ENCODE results near the gene WFS1. TPM values are rescaled to one million over a fixed set of nuclear protein-coding genes. Genes with fewer than 3 reads are reported as not detected.

Gene WFS1
- total RNA-seq, 1 donor from 2014 or later = 26.0 TPM

DNA sequence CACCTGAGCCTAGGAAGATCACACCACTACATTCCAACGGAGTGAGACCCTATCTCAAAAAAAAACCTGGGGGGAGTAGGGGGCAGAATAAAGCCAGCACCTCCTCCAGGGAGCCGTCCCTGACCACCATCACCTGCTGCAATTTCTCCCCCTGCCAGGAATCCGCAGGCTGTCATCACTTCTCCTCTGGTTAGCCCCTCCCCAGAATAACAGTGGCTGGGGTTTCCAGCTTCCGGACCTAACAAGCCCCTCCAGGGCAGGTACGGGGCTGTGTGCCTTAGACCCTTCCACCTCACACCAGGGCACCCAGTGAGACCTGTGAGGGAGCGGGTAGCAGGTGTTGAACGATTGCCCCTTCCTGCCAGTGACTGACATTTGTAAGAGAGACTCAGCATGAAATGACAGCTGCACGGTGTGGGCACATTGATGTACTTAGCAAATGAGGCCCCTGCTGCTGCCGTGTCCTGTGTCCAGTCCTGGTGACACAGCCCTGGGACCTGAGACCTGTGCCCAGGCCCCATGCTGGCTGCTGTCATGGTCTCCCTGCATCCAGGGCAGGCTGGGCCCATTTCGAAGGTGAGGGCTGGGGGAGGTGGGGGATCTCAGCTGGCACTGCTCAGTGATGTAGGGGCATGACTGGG lies 6.7 kb upstream of the WFS1 start:
- peaks cover 6% of the 10 kb centered on the region for H3K27me3 ChIP-seq (ENCODE audit: control insufficient read depth, insufficient read depth, low read length)
- no peak overlapping the region for H3K4me3 ChIP-seq (ENCODE audit: low read depth, low read length)
- no peaks in the 10 kb centered on the region for H3K36me3 ChIP-seq (ENCODE audit: control insufficient read depth, insufficient read depth, low read length)
- TF ChIP-seq, protein P1, sequence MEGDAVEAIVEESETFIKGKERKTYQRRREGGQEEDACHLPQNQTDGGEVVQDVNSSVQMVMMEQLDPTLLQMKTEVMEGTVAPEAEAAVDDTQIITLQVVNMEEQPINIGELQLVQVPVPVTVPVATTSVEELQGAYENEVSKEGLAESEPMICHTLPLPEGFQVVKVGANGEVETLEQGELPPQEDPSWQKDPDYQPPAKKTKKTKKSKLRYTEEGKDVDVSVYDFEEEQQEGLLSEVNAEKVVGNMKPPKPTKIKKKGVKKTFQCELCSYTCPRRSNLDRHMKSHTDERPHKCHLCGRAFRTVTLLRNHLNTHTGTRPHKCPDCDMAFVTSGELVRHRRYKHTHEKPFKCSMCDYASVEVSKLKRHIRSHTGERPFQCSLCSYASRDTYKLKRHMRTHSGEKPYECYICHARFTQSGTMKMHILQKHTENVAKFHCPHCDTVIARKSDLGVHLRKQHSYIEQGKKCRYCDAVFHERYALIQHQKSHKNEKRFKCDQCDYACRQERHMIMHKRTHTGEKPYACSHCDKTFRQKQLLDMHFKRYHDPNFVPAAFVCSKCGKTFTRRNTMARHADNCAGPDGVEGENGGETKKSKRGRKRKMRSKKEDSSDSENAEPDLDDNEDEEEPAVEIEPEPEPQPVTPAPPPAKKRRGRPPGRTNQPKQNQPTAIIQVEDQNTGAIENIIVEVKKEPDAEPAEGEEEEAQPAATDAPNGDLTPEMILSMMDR (IDR thresholded peaks at IDR 0.05; ENCODE audit: insufficient read depth, low read length, poor library complexity, severe bottlenecking) = no peak
- DNase-seq (ENCODE audit: low read depth) = no peak

DNA sequence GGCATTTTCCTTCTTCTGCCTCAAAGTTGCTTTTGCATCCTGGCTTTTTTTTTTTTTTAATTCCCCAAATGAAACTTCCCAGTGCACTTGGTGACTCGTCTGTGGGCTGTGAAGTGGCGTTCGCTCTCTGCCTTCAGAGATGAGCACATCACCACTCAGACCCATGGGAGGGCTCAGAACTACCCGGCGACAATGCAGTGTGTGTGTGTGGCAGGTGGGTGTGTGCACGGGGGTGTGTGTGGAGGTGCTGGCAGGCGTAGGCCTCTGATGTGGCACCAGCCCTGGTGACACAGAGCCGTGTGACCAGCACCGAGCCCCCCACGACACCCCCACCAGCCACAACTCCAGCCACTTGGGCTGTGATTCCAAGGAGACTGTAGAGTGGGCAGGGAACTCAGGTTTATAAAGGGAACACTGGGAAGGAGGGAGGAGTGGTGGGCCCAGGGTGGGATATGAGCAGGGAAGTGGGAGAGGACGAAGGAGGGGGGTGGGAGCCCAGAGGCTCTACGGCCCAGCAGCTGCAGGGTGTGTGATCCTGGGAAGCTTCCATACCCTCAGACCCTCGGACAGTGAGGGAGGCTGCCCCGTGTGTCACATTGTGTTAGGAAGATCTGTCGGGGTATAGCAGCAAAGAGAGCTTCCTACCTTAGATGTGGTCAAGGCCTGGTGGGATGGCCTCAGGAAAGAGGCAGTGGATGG lies 6.0 kb upstream of the WFS1 start:
- TF ChIP-seq, protein P1 (IDR thresholded peaks at IDR 0.05; ENCODE audit: insufficient read depth, low read length, poor library complexity, severe bottlenecking) = no peak

DNA sequence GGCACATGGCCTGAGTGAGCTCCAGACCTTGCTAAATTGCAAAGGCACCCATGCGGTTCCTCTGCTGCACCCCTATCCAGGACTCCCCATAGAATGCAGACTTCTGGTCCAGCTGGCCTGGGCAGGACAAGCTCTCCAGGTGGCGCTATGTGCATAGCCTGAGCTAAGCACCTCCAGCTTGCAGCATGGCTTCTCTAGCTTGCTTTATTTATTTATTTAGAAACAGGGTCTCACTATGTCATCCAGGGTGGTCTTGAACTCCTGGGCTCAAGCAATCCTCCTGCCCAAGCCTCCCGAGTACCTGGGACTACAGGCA lies 5.5 kb upstream of the WFS1 start:
- H3K36me3 ChIP-seq (ENCODE audit: control insufficient read depth, insufficient read depth, low read length) = no peaks in the 10 kb centered on the region
- TF ChIP-seq, protein P1 (IDR thresholded peaks at IDR 0.05; ENCODE audit: insufficient read depth, low read length, poor library complexity, severe bottlenecking) = peak; percentile 63
- peaks cover 6% of the 10 kb centered on the region for H3K27me3 ChIP-seq (ENCODE audit: control insufficient read depth, insufficient read depth, low read length)
- DNase-seq (ENCODE audit: low read depth) = no peak
- H3K4me3 ChIP-seq (ENCODE audit: low read depth, low read length) = no peak overlapping the region

More for the DNA sequence above, 6.0 kb upstream of the WFS1 start:
- Histone ChIP-seq H3K36me3 (ENCODE audit: control insufficient read depth, insufficient read depth, low read length) (no peaks in the 10 kb centered on the region), H3K4me3 (ENCODE audit: low read depth, low read length) (no peak overlapping the region), H3K27me3 (ENCODE audit: control insufficient read depth, insufficient read depth, low read length) (peaks cover 6% of the 10 kb centered on the region)
- no peak for DNase-seq (ENCODE audit: low read depth)

DNA sequence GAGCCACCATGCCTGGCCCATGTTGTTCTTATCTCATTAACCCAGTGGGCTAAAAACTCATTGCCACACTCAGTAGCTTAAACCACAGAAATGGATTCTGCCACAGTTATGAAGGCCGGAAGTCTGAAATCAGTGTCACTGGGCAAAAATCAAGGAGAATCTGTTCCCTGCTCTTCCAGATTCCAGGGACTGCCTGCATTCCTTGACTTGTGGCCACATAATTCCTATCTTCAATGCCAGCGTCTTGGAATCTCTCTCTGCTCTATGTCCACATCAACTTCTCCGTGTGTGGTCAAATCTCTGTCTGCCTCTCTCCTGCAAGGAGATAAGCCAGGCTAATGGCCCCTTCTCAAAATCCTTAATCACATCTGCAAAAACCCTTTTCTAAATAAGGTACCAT lies 4.1 kb upstream of the WFS1 start:
- H3K36me3 ChIP-seq (ENCODE audit: control insufficient read depth, insufficient read depth, low read length) = no peaks in the 10 kb centered on the region
- no peak overlapping the region for H3K4me3 ChIP-seq (ENCODE audit: low read depth, low read length)
- no peak for DNase-seq (ENCODE audit: low read depth)
- peaks cover 6% of the 10 kb centered on the region for H3K27me3 ChIP-seq (ENCODE audit: control insufficient read depth, insufficient read depth, low read length)
- TF ChIP-seq, protein P1 (IDR thresholded peaks at IDR 0.05; ENCODE audit: insufficient read depth, low read length, poor library complexity, severe bottlenecking) = no peak

DNA sequence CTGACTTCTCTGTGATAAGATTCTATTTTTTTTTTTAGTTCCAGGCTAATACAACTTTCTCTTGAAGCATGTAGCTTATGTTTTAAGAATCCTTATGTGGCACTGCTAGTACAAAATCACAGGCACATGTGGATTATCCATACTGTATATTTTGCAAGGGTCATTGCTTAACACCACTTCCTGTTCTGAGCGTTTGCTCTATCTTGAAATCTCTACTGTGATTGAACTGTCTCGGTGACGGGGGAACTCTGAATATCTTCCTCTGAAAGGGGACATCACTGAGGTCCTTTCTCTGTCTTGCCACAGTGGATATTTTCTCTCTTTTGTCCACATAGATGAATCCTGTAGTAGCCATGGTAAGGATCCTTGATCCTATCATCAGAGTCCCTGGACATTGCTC lies 2.1 kb upstream of the WFS1 start:
- no peak for DNase-seq (ENCODE audit: low read depth)
- Histone ChIP-seq H3K27me3 (ENCODE audit: control insufficient read depth, insufficient read depth, low read length) (no peaks in the 10 kb centered on the region), H3K4me3 (ENCODE audit: low read depth, low read length) (no peak overlapping the region), H3K36me3 (ENCODE audit: control insufficient read depth, insufficient read depth, low read length) (no peaks in the 10 kb centered on the region)
- TF ChIP-seq, protein P1 (IDR thresholded peaks at IDR 0.05; ENCODE audit: insufficient read depth, low read length, poor library complexity, severe bottlenecking) = no peak
